Smooth muscle cell (in vitro differentiated cells): Measurements from ENCODE around the gene NR3C1. TPM values are rescaled to one million over a fixed set of nuclear protein-coding genes. Genes with fewer than 3 reads are reported as not detected.

Experiments used
- DNase-seq: peaks from one replicate; lab custom pipeline; 2025; ENCODE audit not compliant: unreplicated experiment; lab: John Stamatoyannopoulos, UW
- H2AFZ ChIP-seq: fragments of 200-600 bp; sonication (generic); 2 replicates; pipeline ENCODE4 v1.6.0; 2016; ENCODE audit warnings: antibody characterized with exemption, low read depth, mild to moderate bottlenecking
- H3F3A ChIP-seq: fragments of 200-600 bp; sonication (generic); 2 replicates; pipeline ENCODE4 v1.6.0; 2017; ENCODE audit warnings: antibody characterized with exemption, low read depth
- H3K27ac ChIP-seq: fragments of 200-600 bp; sonication (generic); 2 replicates; pipeline ENCODE4 v1.5.1; 2016; ENCODE audit warnings: low read depth, mild to moderate bottlenecking
- H3K27me3 ChIP-seq: fragments of 200-600 bp; sonication (generic); 2 replicates; pipeline ENCODE4 v1.6.1; 2016; ENCODE audit warnings: low read depth, mild to moderate bottlenecking
- H3K36me3 ChIP-seq: fragments of 200-600 bp; sonication (generic); 2 replicates; pipeline ENCODE4 v1.5.1; 2016; ENCODE audit warnings: low read depth
- H3K4me1 ChIP-seq: fragments of 200-600 bp; sonication (generic); 2 replicates; pipeline ENCODE4 v1.5.1; 2016; ENCODE audit warnings: low read depth
- H3K4me2 ChIP-seq: fragments of 200-600 bp; sonication (generic); 2 replicates; pipeline ENCODE4 v1.6.0; 2016; ENCODE audit warnings: mild to moderate bottlenecking
- H3K4me3 ChIP-seq: fragments of 200-600 bp; sonication (generic); 2 replicates; pipeline ENCODE4 v1.5.1; 2016; ENCODE audit warnings: mild to moderate bottlenecking
- H3K79me2 ChIP-seq: fragments of 200-600 bp; sonication (generic); 2 replicates; pipeline ENCODE4 v1.6.0; 2016; ENCODE audit warnings: low read depth, mild to moderate bottlenecking
- H3K9ac ChIP-seq: fragments of 200-600 bp; sonication (generic); 2 replicates; pipeline ENCODE4 v1.6.0; 2016; ENCODE audit warnings: low read depth
- H3K9me3 ChIP-seq: fragments of 200-600 bp; sonication (generic); replicated peaks from 2 replicates; pipeline ENCODE4 v1.5.1; 2016; ENCODE audit warnings: low read depth
- H4K20me1 ChIP-seq: fragments of 200-600 bp; sonication (generic); 2 replicates; pipeline ENCODE4 v1.6.0; 2016; ENCODE audit warnings: low read depth
- WGBS: methylation state at CpG from one replicate; pipeline ENCODE4 v1.1.7; 2016; ENCODE audit warnings: low lambda C conversion rate; 5-methylcytosine and 5-hydroxymethylcytosine counted together
- polyA plus RNA-seq: library from polyadenylated mRNA; unstranded; fragments of >200 nt; fragmentation: Nextera tagmentation; extraction: Ambion mirVana; gene quantifications from 2 replicates; pipeline ENCODE4 v1.2.1, GENCODE V29; 2016
- total RNA-seq: library from RNA; depleted of rRNA; stranded (reverse); fragments of >200 nt; gene quantifications from 2 replicates; pipeline ENCODE4 v1.2.3, GENCODE V29; 2014
- TF ChIP-seq, protein P1 (sequence below): fragments of 200-600 bp; sonication (generic); IDR thresholded peaks from 2 replicates; pipeline ENCODE4 v1.5.1; 2017; ENCODE audit warnings: borderline replicate concordance, mild to moderate bottlenecking, antibody characterized with exemption; ENCODE audit not compliant: insufficient read depth, poor library complexity, severe bottlenecking

NR3C1 gene
- total and polyA plus RNA-seq, 2 experiments from 2014 or later = 76.5 to 101 TPM

DNA sequence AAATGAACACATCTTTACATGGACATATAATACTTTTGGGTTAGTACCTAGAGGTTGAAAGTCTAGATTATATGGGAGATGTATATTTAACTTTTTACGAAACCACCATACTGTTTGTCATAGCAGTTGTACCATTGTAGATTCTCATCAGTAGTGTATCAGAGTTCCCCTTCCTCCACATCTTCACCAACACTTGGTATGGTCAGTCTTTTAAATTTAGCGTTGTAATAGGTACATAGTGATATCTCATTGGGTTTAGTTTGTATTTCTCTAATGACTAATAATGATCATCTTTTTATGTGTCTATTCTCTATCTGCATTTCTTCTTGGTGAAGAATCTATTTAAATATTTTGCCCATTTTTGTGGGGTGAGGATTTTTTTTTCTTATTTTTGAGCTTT is 137.5 kb downstream of the NR3C1 start:
- DNase-seq = no peak
- Histone ChIP-seq H3K9ac (no peak overlapping the region), H4K20me1 (no peaks in the 10 kb centered on the region), H3K4me1 (no peaks in the 10 kb centered on the region), H3F3A (no peaks in the 10 kb centered on the region), H2AFZ (no peak overlapping the region), H3K9me3 (no peaks in the 10 kb centered on the region), H3K4me2 (no peak overlapping the region), H3K4me3 (no peak overlapping the region), H3K27ac (no peak overlapping the region), H3K27me3 (no peaks in the 10 kb centered on the region), H3K79me2 (no peaks in the 10 kb centered on the region), H3K36me3 (no peaks in the 10 kb centered on the region)
- 98% methylated on average over 2 of the region's 2 CpGs for WGBS
- TF ChIP-seq, protein P1, sequence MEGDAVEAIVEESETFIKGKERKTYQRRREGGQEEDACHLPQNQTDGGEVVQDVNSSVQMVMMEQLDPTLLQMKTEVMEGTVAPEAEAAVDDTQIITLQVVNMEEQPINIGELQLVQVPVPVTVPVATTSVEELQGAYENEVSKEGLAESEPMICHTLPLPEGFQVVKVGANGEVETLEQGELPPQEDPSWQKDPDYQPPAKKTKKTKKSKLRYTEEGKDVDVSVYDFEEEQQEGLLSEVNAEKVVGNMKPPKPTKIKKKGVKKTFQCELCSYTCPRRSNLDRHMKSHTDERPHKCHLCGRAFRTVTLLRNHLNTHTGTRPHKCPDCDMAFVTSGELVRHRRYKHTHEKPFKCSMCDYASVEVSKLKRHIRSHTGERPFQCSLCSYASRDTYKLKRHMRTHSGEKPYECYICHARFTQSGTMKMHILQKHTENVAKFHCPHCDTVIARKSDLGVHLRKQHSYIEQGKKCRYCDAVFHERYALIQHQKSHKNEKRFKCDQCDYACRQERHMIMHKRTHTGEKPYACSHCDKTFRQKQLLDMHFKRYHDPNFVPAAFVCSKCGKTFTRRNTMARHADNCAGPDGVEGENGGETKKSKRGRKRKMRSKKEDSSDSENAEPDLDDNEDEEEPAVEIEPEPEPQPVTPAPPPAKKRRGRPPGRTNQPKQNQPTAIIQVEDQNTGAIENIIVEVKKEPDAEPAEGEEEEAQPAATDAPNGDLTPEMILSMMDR = no peak

DNA sequence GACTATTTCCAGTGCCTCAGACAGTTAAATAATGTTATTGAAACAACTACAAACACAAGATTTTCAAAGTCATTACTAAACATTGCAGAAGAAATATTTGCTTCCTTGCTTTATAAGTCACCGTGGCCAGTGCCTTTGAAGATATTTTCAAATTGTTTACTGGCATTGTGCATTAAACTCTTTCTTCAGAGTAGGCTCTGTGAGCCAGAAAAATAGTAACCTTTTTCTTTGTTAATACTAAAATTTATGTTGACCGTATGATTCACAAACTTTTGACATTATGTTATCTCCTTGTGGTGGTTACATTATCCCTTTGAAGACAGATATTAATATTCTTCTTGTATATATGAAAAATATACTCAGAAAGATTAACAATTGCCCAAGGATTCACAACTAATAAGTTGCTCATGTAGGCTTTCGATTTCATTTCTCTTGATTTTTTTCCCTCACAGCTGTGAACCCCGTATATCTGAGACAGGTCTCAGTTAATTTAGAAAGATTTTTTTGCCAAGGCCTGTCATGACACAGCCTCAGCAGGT is 140.1 kb downstream of the NR3C1 start:
- no peak for DNase-seq
- no peaks in the 10 kb centered on the region for H3K9me3 ChIP-seq
- H3K36me3 ChIP-seq = no peaks in the 10 kb centered on the region
- H3K4me2 ChIP-seq = no peak overlapping the region
- 70% methylated on average over 4 of the region's 4 CpGs for whole genome bisulfite sequencing
- H3K9ac ChIP-seq = no peak overlapping the region
- no peaks in the 10 kb centered on the region for H3F3A ChIP-seq
- no peak overlapping the region for H2AFZ ChIP-seq
- TF ChIP-seq, protein P1 = no peak
- H3K4me1 ChIP-seq = no peaks in the 10 kb centered on the region
- H4K20me1 ChIP-seq = no peaks in the 10 kb centered on the region
- H3K27ac ChIP-seq = peak overlapping the region; percentile 84
- no peaks in the 10 kb centered on the region for H3K79me2 ChIP-seq
- H3K27me3 ChIP-seq = no peaks in the 10 kb centered on the region
- H3K4me3 ChIP-seq = no peak overlapping the region

DNA sequence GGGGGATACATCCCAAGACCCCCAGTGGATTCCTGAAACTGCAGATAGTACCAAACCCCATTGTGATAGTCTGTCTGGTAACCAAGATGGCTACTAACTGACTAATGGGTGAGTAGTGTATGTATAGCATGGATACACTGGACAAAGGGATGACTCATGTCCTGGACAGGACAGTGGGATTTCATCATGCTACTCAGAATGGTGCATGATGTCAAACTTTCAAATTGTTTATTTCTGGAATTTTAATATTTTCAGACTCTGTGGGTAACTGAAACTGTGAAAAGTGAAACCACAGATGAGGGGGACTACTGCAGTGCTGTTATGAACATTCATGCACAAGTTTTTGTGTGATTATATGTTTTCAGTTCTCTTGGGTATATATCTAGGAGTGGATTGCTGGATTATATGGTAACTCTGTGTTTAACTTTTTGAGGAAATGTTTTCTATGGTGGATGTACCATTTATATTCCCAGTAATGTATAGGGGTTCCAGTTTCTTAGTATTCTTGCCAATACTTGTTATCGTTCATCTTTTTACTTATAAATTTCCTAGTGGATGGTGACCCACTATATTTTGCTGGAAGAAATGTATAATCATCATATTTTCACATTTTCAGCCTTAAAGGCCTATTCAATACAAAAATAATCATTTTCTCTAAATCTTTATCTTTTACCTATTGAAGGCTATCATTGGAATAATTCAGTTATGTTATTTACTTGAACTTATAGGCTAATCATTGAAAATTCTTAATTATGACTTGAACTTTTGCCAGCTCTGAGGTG is 140.9 kb downstream of the NR3C1 start:
- H3K9ac ChIP-seq = peak overlapping the region; percentile 54
- H3K27ac ChIP-seq = peak overlapping the region; percentile 84
- H3K4me2 ChIP-seq = no peak overlapping the region
- no peak overlapping the region for H2AFZ ChIP-seq
- H3K36me3 ChIP-seq = no peaks in the 10 kb centered on the region
- 95% methylated on average over 1 of the region's 1 CpG for WGBS
- no peaks in the 10 kb centered on the region for H3F3A ChIP-seq
- H3K9me3 ChIP-seq = no peaks in the 10 kb centered on the region
- H3K27me3 ChIP-seq = no peaks in the 10 kb centered on the region
- TF ChIP-seq, protein P1 = no peak
- no peak overlapping the region for H3K4me3 ChIP-seq
- no peaks in the 10 kb centered on the region for H3K4me1 ChIP-seq
- H3K79me2 ChIP-seq = no peaks in the 10 kb centered on the region
- no peak for DNase-seq
- H4K20me1 ChIP-seq = no peaks in the 10 kb centered on the region
